HT1080 (cell line): ENCODE data around the gene DTL. TPM values are rescaled to one million over a fixed set of nuclear protein-coding genes. Genes with fewer than 3 reads are reported as not detected.
A peak's percentile ranks its signal among the peaks of the same experiment; 100 is the strongest.

ENCODE experiments used
- DNase-seq: peaks from one replicate; pipeline ENCODE4 v3.0.0-alpha.2; 2015; ENCODE audit warnings: low read depth
- small RNA-seq: library from RNA; depleted of rRNA; stranded (forward); fragments of <200 nt; gene quantifications from one replicate; pipeline ENCODE3, GENCODE V24; 2014
- total RNA-seq: library from RNA; depleted of rRNA; stranded (reverse); fragments of >200 nt; shearing (Covaris generic); gene quantifications from 2 replicates; pipeline ENCODE4 v1.2.3, GENCODE V29; 2014; rRNA removed

Gene DTL
- total RNA-seq, 1 experiment from 2014 or later = 55.8 TPM

GRCh38 chr1:212124690-212125582 is 89.4 kb downstream of the DTL start:
- peak; percentile 29 for DNase-seq

GRCh38 chr1:212125654-212126053 is 90.1 kb downstream of the DTL start:
- DNase-seq = no peak

- DNase-seq = no peak
Measured at GRCh38 chr1:212127221-212127620, 91.7 kb downstream of the DTL start.

- no peak for DNase-seq
Measured at GRCh38 chr1:212129781-212130180, 94.2 kb downstream of the DTL start.

GRCh38 chr1:212132025-212132424 is 96.5 kb downstream of the DTL start:
- DNase-seq = no peak

GRCh38 chr1:212133319-212133718 is 97.8 kb downstream of the DTL start:
- DNase-seq = no peak

- DNase-seq = no peak
Measured at GRCh38 chr1:212135166-212135565, 99.6 kb downstream of the DTL start.

GRCh38 chr1:212137854-212138253 is 102.3 kb downstream of the DTL start:
- DNase-seq = no peak

- DNase-seq = no peak
Measured at GRCh38 chr1:212138457-212138856, 102.9 kb downstream of the DTL start.

GRCh38 chr1:212139526-212140135 is 104.1 kb downstream of the DTL start:
- DNase-seq = no peak

- no peak for DNase-seq
Measured at GRCh38 chr1:212141404-212141803, 105.9 kb downstream of the DTL start.

- no peak for DNase-seq
Measured at GRCh38 chr1:212142883-212143530, 107.5 kb downstream of the DTL start.

GRCh38 chr1:212147581-212148033 is 112.1 kb downstream of the DTL start:
- no peak for DNase-seq

- no peak for DNase-seq
Measured at GRCh38 chr1:212149566-212149965, 114.0 kb downstream of the DTL start.

GRCh38 chr1:212152308-212152693 is 116.8 kb downstream of the DTL start:
- no peak for DNase-seq

GRCh38 chr1:212152869-212153268 is 117.3 kb downstream of the DTL start:
- DNase-seq = no peak

- DNase-seq = no peak
Measured at GRCh38 chr1:212153635-212154034, 118.1 kb downstream of the DTL start.

Small RNA genes lying within 50 kb of the gene (small RNA-seq; reads per million reads assigned to genes)
- gene MIR3122 (not detected), gene RF00568 (not detected), gene RN7SKP98 (not detected)

Other genes with a start within 250 kb of the DTL start
- gene LPGAT1, start 205.0 kb upstream of the DTL start, total RNA-seq = 35.3 and 46.5 TPM in 2 replicates
- 24.0 and 31.0 TPM in 2 replicates for gene INTS7, start 191 bp upstream of the DTL start, total RNA-seq
- gene PPP2R5A, start 249.7 kb downstream of the DTL start, total RNA-seq = 11.3 and 12.3 TPM in 2 replicates